Right cardiac atrium (tissue), 5 donors: ENCODE results near the gene MPIG6B. TPM values are rescaled to one million over a fixed set of nuclear protein-coding genes. Genes with fewer than 3 reads are reported as not detected.

ENCODE experiments used
- ATAC-seq, 2 donors: fragments of 200-7000 bp; cut with Tn5 transposase; one replicate each; pipeline versions ENCODE4 v1.8.0 to v1.9.1; 2020; ENCODE audit warnings: moderate library complexity in 2 of 2, mild to moderate bottlenecking in 1 of 2
- DNase-seq, 3 donors: peaks; one replicate each; pipeline ENCODE4 v3.0.0-alpha.2; 2020
- H3K27ac ChIP-seq: one replicate; pipeline ENCODE4 v1.5.1; 2013; ENCODE audit warnings: mild to moderate bottlenecking, low read length, control low read depth, moderate library complexity
- H3K27me3 ChIP-seq: one replicate; pipeline ENCODE4 v1.6.1; 2013; ENCODE audit not compliant: control insufficient read depth, insufficient read depth
- H3K4me1 ChIP-seq: one replicate; pipeline ENCODE4 v1.6.1; 2013; ENCODE audit warnings: low read length; ENCODE audit not compliant: control insufficient read depth, insufficient read depth
- H3K4me3 ChIP-seq: one replicate; pipeline ENCODE4 v1.5.1; 2013; ENCODE audit warnings: low read length, control low read depth
- H3K9me3 ChIP-seq: one replicate; pipeline ENCODE4 v1.6.1; 2013; ENCODE audit warnings: low read length; ENCODE audit not compliant: control insufficient read depth
- WGBS: extraction: QIAGEN DNeasy Blood & Tissue Kit; methylation state at CpG from one replicate; pipeline ENCODE4 v1.1.7; 2013; 5-methylcytosine and 5-hydroxymethylcytosine counted together
- intact Hi-C, 4 donors: fragments of 100-400 bp; cut with DNase I; formaldehyde crosslinking; loops; one replicate each; pipeline versions ENCODE4 v1.11.0 to v1.14.0; 2022 to 2023
- polyA plus RNA-seq: library from polyadenylated mRNA; stranded (reverse); fragments of 200-250 nt; gene quantifications from one replicate; pipeline ENCODE4 v1.2.3, GENCODE V29; 2013
- total RNA-seq, 4 donors: library from RNA; stranded (reverse); fragmentation: NEBNext Ultra II Directional; extraction: Animal tissue kit (Norgen Biotek cat#: 25700); gene quantifications; one replicate each; pipeline ENCODE4 v1.2.1, GENCODE V29; 2021
- donor health status: healthy with polysubstance abuse.
- donor health status: DM: no; HTN: yes; CAD: no.
- donor health status: DM: no; HTN: no; CAD: no.
- donor health status: DM: no; HTN: yes; CAD: no; lungs with severe emphysema.
- donor health status: DM: yes; HTN: yes; CAD: no.

MPIG6B gene
- total and polyA plus RNA-seq, 5 donors, result 0.20 to 0.37 (median 0.33) TPM; not detected in 1

- Histone ChIP-seq H3K27me3 (no peaks in the 10 kb centered on the region), H3K9me3 (no peaks in the 10 kb centered on the region), H3K27ac (no peak overlapping the region), H3K4me3 (no peak overlapping the region), H3K4me1 (no peaks in the 10 kb centered on the region)
- 82% methylated on average over 25 of the region's 25 CpGs for WGBS
- peak in 1 of 2 donors; percentile 5 for ATAC-seq
- intact Hi-C loops, result loop anchor here in 1 of 4 donors (10.0 kb wide), 1 partner anchor 111 kb away; no protein-coding TSS in a partner anchor
- peak in 2 of 3 donors; percentile 49 to 63 for DNase-seq
Measured at GRCh38 chr6:31723980-31724691, 963 bp downstream of the MPIG6B start.

- Histone ChIP-seq H3K4me1 (no peaks in the 10 kb centered on the region), H3K27me3 (no peaks in the 10 kb centered on the region), H3K4me3 (no peak overlapping the region), H3K9me3 (no peaks in the 10 kb centered on the region), H3K27ac (no peak overlapping the region)
- no peak for ATAC-seq
- 83% methylated on average over 12 of the region's 12 CpGs for WGBS
- DNase-seq, result peak in 1 of 3 donors; percentile 31
- intact Hi-C loops, result loop anchor here in 2 of 4 donors (5.0 to 10.0 kb wide), 3 partner anchors 43 to 109 kb away; partner anchors contain the start of genes CSNK2B (in 1 of the 2), LY6G5B (in 1 of the 2) and LY6G5C (in 1 of the 2)
Measured at GRCh38 chr6:31725502-31726350, 2.6 kb downstream of the MPIG6B start.

- H3K27me3 ChIP-seq, result no peaks in the 10 kb centered on the region
- no peaks in the 10 kb centered on the region for H3K4me1 ChIP-seq
- WGBS, result 62% methylated on average over 7 of the region's 7 CpGs
- DNase-seq, result peak in 2 of 3 donors; percentile 61 to 67
- intact Hi-C loops, result loop anchor here in 2 of 4 donors (5.0 to 10.0 kb wide), 3 partner anchors 45 to 108 kb away; partner anchors contain the start of genes CSNK2B (in 1 of the 2), LY6G5B (in 1 of the 2) and LY6G5C (in 1 of the 2)
- H3K27ac ChIP-seq, result no peak overlapping the region
- no peak overlapping the region for H3K4me3 ChIP-seq
- H3K9me3 ChIP-seq, result no peaks in the 10 kb centered on the region
- no peak for ATAC-seq
Measured at GRCh38 chr6:31727034-31727716, 4.0 kb downstream of the MPIG6B start.

GRCh38 chr6:31727717-31728671, 4.8 kb downstream of the MPIG6B start:
- Histone ChIP-seq H3K4me3 (peak overlapping the region; percentile 81), H3K4me1 (no peaks in the 10 kb centered on the region), H3K27ac (peak overlapping the region; percentile 95), H3K9me3 (no peaks in the 10 kb centered on the region), H3K27me3 (no peaks in the 10 kb centered on the region)
- ATAC-seq, result no peak
- DNase-seq, result peak in 2 of 3 donors; percentile 71 to 74
- WGBS, result 69% methylated on average over 41 of the region's 41 CpGs
- intact Hi-C loops, result loop anchor here in 2 of 4 donors (2.0 to 10.0 kb wide), 4 partner anchors 46 to 107 kb away; partner anchors contain the start of genes CSNK2B (in 1 of the 2), HSPA1B (in 1 of the 2), LY6G5B (in 1 of the 2) and LY6G5C (in 1 of the 2)

GRCh38 chr6:31728767-31729514, 5.8 kb downstream of the MPIG6B start, which contains the start of gene DDAH2:
Gene DDAH2, minus strand, starts transcription at chr6:31729299. Its CDS starts 138 bp downstream, at chr6:31729161.
- intact Hi-C loops, result loop anchor here in 2 of 4 donors (2.0 to 10.0 kb wide), 4 partner anchors 47 to 106 kb away; partner anchors contain the start of genes CSNK2B (in 1 of the 2), HSPA1B (in 1 of the 2), LY6G5B (in 1 of the 2) and LY6G5C (in 1 of the 2)
- no peaks in the 10 kb centered on the region for H3K4me1 ChIP-seq
- peak within 1 kb of the TSS; percentile 81 for H3K4me3 ChIP-seq
- DNase-seq, result peak in 2 of 3 donors; percentile 67 to 82
- no peaks in the 10 kb centered on the region for H3K9me3 ChIP-seq
- no peaks in the 10 kb centered on the region for H3K27me3 ChIP-seq
- peak; percentile 36 to 53 for ATAC-seq
- H3K27ac ChIP-seq, result peak within 1 kb of the TSS; percentile 95
- WGBS, result 12% methylated on average over 36 of the region's 36 CpGs

GRCh38 chr6:31729515-31729978, 6.4 kb downstream of the MPIG6B start:
- peak; percentile 93 to 97 (median 97) for DNase-seq
- WGBS, result under 1% methylated on average over 29 of the region's 29 CpGs
- peak overlapping the region; percentile 81 for H3K4me3 ChIP-seq

GRCh38 chr6:31729979-31730630, 6.9 kb downstream of the MPIG6B start:
- WGBS, result 1% methylated on average over 46 of the region's 46 CpGs
- peak overlapping the region; percentile 95 for H3K27ac ChIP-seq
- ATAC-seq (peak; percentile 90 to 92), DNase-seq (peak; percentile 94 to 98 (median 98))
- intact Hi-C loops, result loop anchor here in 3 of 4 donors (2.0 to 10.0 kb wide), 4 partner anchors 48 to 105 kb away; partner anchors contain the start of genes CSNK2B (in 1 of the 3), HSPA1B (in 1 of the 3), LY6G5B (in 1 of the 3) and LY6G5C (in 1 of the 3)
- H3K9me3 ChIP-seq, result no peaks in the 10 kb centered on the region
- peak overlapping the region; percentile 81 for H3K4me3 ChIP-seq
- peaks cover 6% of the 10 kb centered on the region for H3K4me1 ChIP-seq
- no peaks in the 10 kb centered on the region for H3K27me3 ChIP-seq

More at GRCh38 chr6:31729515-31729978, 6.4 kb downstream of the MPIG6B start:
- peak; percentile 88 to 91 for ATAC-seq
- intact Hi-C loops, result loop anchor here in 2 of 4 donors (2.0 to 10.0 kb wide), 4 partner anchors 47 to 105 kb away; partner anchors contain the start of genes CSNK2B (in 1 of the 2), HSPA1B (in 1 of the 2), LY6G5B (in 1 of the 2) and LY6G5C (in 1 of the 2)
- H3K27ac ChIP-seq, result peak overlapping the region; percentile 95
- peaks cover 4% of the 10 kb centered on the region for H3K4me1 ChIP-seq
- no peaks in the 10 kb centered on the region for H3K9me3 ChIP-seq
- H3K27me3 ChIP-seq, result no peaks in the 10 kb centered on the region

GRCh38 chr6:31730631-31731086, 7.5 kb downstream of the MPIG6B start:
- H3K4me3 ChIP-seq, result peak overlapping the region; percentile 81
- H3K4me1 ChIP-seq, result peaks cover 6% of the 10 kb centered on the region
- no peaks in the 10 kb centered on the region for H3K9me3 ChIP-seq
- peak overlapping the region; percentile 57 for H3K27ac ChIP-seq
- intact Hi-C loops, result loop anchor here in 1 of 4 donors (10.0 kb wide), 1 partner anchor 104 kb away; no protein-coding TSS in a partner anchor
- ATAC-seq (no peak), DNase-seq (no peak)
- H3K27me3 ChIP-seq, result no peaks in the 10 kb centered on the region
- 87% methylated on average over 11 of the region's 11 CpGs for WGBS
